ENCODE data around the gene TRIOBP. TPM values are rescaled to one million over a fixed set of nuclear protein-coding genes. Genes with fewer than 3 reads are reported as not detected.

The TRIOBP gene
- total and polyA plus RNA-seq, 3 experiments from 2014 or later = 13.6 to 26.7 (median 26.1) TPM

GRCh38 chr22:37677493-37677974 lies 19.3 kb upstream of the TRIOBP start:
- Mint-ChIP-seq H3K27me3 (no peaks in the 10 kb centered on the region), H3K4me3 (peak overlapping the region; percentile 85 to 97 (median 89)), H3K4me1 (peaks cover 39 to 63% (median 39%) of the 10 kb centered on the region in 3 donors), H3K9me3 (no peaks in the 10 kb centered on the region), H3K36me3 (peaks cover 0 to 16% (median 4%) of the 10 kb centered on the region in 3 donors), H3K27ac (peak overlapping the region; percentile 93 to 100 (median 99))
- no peak for DNase-seq
- ChIA-PET CTCF (interaction anchor here (0.6 to 16.7 kb wide), 6 partner anchors 9 to 70 kb away, joined by 3 to 375 read pairs (median 22); partner anchors contain the start of genes GGA1, NOL12, PDXP and SH3BP1), POLR2A (interaction anchor here (0.6 to 4.7 kb wide), 11 partner anchors 8 to 901 kb away, joined by 3 to 59 read pairs (median 5); partner anchors contain the start of genes GGA1, IFT27, NOL12 and PDXP)
- H3K27me3 ChIP-seq (ENCODE audit: insufficient read depth, low read length, poor library complexity, severe bottlenecking) = no peaks in the 10 kb centered on the region
- H3K27ac ChIP-seq (ENCODE audit: low read depth, low read length) = peak overlapping the region; percentile 83
- H3K9me3 ChIP-seq (ENCODE audit: low read length) = no peaks in the 10 kb centered on the region
- H3K36me3 ChIP-seq (ENCODE audit: insufficient read depth, low read length) = no peaks in the 10 kb centered on the region
- peaks cover 38% of the 10 kb centered on the region for H3K4me1 ChIP-seq (ENCODE audit: insufficient read depth, low read length)
- peak overlapping the region; percentile 68 for H3K4me3 ChIP-seq (ENCODE audit: low read length)

GRCh38 chr22:37678372-37678771 lies 18.5 kb upstream of the TRIOBP start:
- peak overlapping the region in 6 of 8 donors; percentile 82 to 99 (median 96) for H3K27ac Mint-ChIP-seq
- no peak overlapping the region for H3K27ac ChIP-seq (ENCODE audit: low read depth, low read length)

GRCh38 chr22:37679670-37680069 lies 17.2 kb upstream of the TRIOBP start:
- no peaks in the 10 kb centered on the region for H3K9me3 Mint-ChIP-seq
- Histone ChIP-seq H3K4me1 (ENCODE audit: insufficient read depth, low read length) (peaks cover 26% of the 10 kb centered on the region), H3K9me3 (ENCODE audit: low read length) (no peaks in the 10 kb centered on the region), H3K4me3 (ENCODE audit: low read length) (no peak overlapping the region), H3K36me3 (ENCODE audit: insufficient read depth, low read length) (no peaks in the 10 kb centered on the region), H3K27me3 (ENCODE audit: insufficient read depth, low read length, poor library complexity, severe bottlenecking) (no peaks in the 10 kb centered on the region), H3K27ac (ENCODE audit: low read depth, low read length) (no peak overlapping the region)
- peaks cover 0 to 16% (median 4%) of the 10 kb centered on the region in 3 donors for H3K36me3 Mint-ChIP-seq
- CTCF ChIA-PET = interaction anchor here (0.7 to 16.7 kb wide), 7 partner anchors 8 to 72 kb away, joined by 3 to 375 read pairs (median 38); partner anchors contain the start of genes GGA1, PDXP and SH3BP1
- peaks cover 28 to 43% (median 31%) of the 10 kb centered on the region in 3 donors for H3K4me1 Mint-ChIP-seq
- no peaks in the 10 kb centered on the region for H3K27me3 Mint-ChIP-seq
- DNase-seq = no peak
- POLR2A ChIA-PET = interaction anchor here (1.2 kb wide), 1 partner anchor 21 kb away, joined by 3 read pairs; the partner anchor contains the start of gene PDXP
- peak overlapping the region in 5 of 8 donors; percentile 43 to 80 (median 44) for H3K27ac Mint-ChIP-seq
- peak overlapping the region in 2 of 7 donors; percentile 41 to 68 for H3K4me3 Mint-ChIP-seq

More at GRCh38 chr22:37678372-37678771, 18.5 kb upstream of the TRIOBP start:
- no peak for DNase-seq
- Mint-ChIP-seq H3K27me3 (no peaks in the 10 kb centered on the region), H3K4me1 (peaks cover 37 to 54% (median 38%) of the 10 kb centered on the region in 3 donors), H3K4me3 (no peak overlapping the region), H3K36me3 (peaks cover 0 to 16% (median 4%) of the 10 kb centered on the region in 3 donors), H3K9me3 (no peaks in the 10 kb centered on the region)
- H3K27me3 ChIP-seq (ENCODE audit: insufficient read depth, low read length, poor library complexity, severe bottlenecking) = no peaks in the 10 kb centered on the region
- peaks cover 31% of the 10 kb centered on the region for H3K4me1 ChIP-seq (ENCODE audit: insufficient read depth, low read length)
- no peaks in the 10 kb centered on the region for H3K9me3 ChIP-seq (ENCODE audit: low read length)
- ChIA-PET POLR2A (interaction anchor here (1.6 to 4.7 kb wide), 4 partner anchors 20 to 53 kb away, joined by 5 to 59 read pairs (median 8); partner anchors contain the start of gene PDXP), CTCF (interaction anchor here (5.6 to 16.7 kb wide), 4 partner anchors 16 to 70 kb away, joined by 38 to 375 read pairs (median 68); partner anchors contain the start of genes GGA1, PDXP and SH3BP1)
- no peak overlapping the region for H3K4me3 ChIP-seq (ENCODE audit: low read length)
- no peaks in the 10 kb centered on the region for H3K36me3 ChIP-seq (ENCODE audit: insufficient read depth, low read length)

GRCh38 chr22:37680191-37680851 lies 16.5 kb upstream of the TRIOBP start:
- POLR2A ChIA-PET = interaction anchor here (1.2 to 1.9 kb wide), 2 partner anchors 22 to 37 kb away, joined by 3 to 10 read pairs; partner anchors contain the start of gene PDXP

GRCh38 chr22:37681001-37681424 lies 15.8 kb upstream of the TRIOBP start:
- peaks cover 0 to 17% (median 4%) of the 10 kb centered on the region in 3 donors for H3K36me3 Mint-ChIP-seq
- Histone ChIP-seq H3K4me3 (ENCODE audit: low read length) (no peak overlapping the region), H3K36me3 (ENCODE audit: insufficient read depth, low read length) (no peaks in the 10 kb centered on the region), H3K9me3 (ENCODE audit: low read length) (no peaks in the 10 kb centered on the region), H3K4me1 (ENCODE audit: insufficient read depth, low read length) (peaks cover 18% of the 10 kb centered on the region), H3K27me3 (ENCODE audit: insufficient read depth, low read length, poor library complexity, severe bottlenecking) (no peaks in the 10 kb centered on the region), H3K27ac (ENCODE audit: low read depth, low read length) (no peak overlapping the region)
- H3K27ac Mint-ChIP-seq = peak overlapping the region in 2 of 8 donors; percentile 66 to 68
- POLR2A ChIA-PET = interaction anchor here (0.6 to 1.9 kb wide), 3 partner anchors 23 to 72 kb away, joined by 3 to 10 read pairs (median 10); partner anchors contain the start of genes GGA1 and PDXP
- no peaks in the 10 kb centered on the region for H3K9me3 Mint-ChIP-seq
- peak overlapping the region in 1 of 7 donors; percentile 73 for H3K4me3 Mint-ChIP-seq
- peaks cover 0 to 1% of the 10 kb centered on the region in 2 donors for H3K27me3 Mint-ChIP-seq
- DNase-seq = no peak
- CTCF ChIA-PET = interaction anchor here (0.8 to 16.7 kb wide), 18 partner anchors 10 to 182 kb away, joined by 3 to 375 read pairs (median 7); partner anchors contain the start of genes GGA1, PDXP and SH3BP1
- H3K4me1 Mint-ChIP-seq = peaks cover 22 to 36% (median 32%) of the 10 kb centered on the region in 3 donors

More at GRCh38 chr22:37680191-37680851, 16.5 kb upstream of the TRIOBP start:
- Mint-ChIP-seq H3K4me1 (peaks cover 27 to 36% (median 29%) of the 10 kb centered on the region in 3 donors), H3K9me3 (no peaks in the 10 kb centered on the region), H3K4me3 (peak overlapping the region in 2 of 7 donors; percentile 34 to 68), H3K27ac (peak overlapping the region in 3 of 8 donors; percentile 44 to 66 (median 57)), H3K27me3 (no peaks in the 10 kb centered on the region), H3K36me3 (peaks cover 0 to 16% (median 4%) of the 10 kb centered on the region in 3 donors)
- CTCF ChIA-PET = interaction anchor here (1.0 to 16.7 kb wide), 10 partner anchors 11 to 141 kb away, joined by 4 to 375 read pairs (median 24); partner anchors contain the start of genes GGA1, PDXP and SH3BP1
- H3K27me3 ChIP-seq (ENCODE audit: insufficient read depth, low read length, poor library complexity, severe bottlenecking) = no peaks in the 10 kb centered on the region
- H3K4me1 ChIP-seq (ENCODE audit: insufficient read depth, low read length) = peaks cover 20% of the 10 kb centered on the region
- no peaks in the 10 kb centered on the region for H3K9me3 ChIP-seq (ENCODE audit: low read length)
- H3K27ac ChIP-seq (ENCODE audit: low read depth, low read length) = no peak overlapping the region
- no peaks in the 10 kb centered on the region for H3K36me3 ChIP-seq (ENCODE audit: insufficient read depth, low read length)
- no peak overlapping the region for H3K4me3 ChIP-seq (ENCODE audit: low read length)
- DNase-seq = no peak

GRCh38 chr22:37681556-37682049 lies 15.2 kb upstream of the TRIOBP start:
- ChIA-PET POLR2A (interaction anchor here (0.6 to 1.9 kb wide), 4 partner anchors 23 to 72 kb away, joined by 3 to 10 read pairs (median 6); partner anchors contain the start of genes GGA1 and PDXP), CTCF (interaction anchor here (0.8 to 16.7 kb wide), 20 partner anchors 11 to 182 kb away, joined by 3 to 375 read pairs (median 6); partner anchors contain the start of genes GGA1, PDXP and SH3BP1)
- H3K27ac ChIP-seq (ENCODE audit: low read depth, low read length) = no peak overlapping the region
- no peaks in the 10 kb centered on the region for H3K9me3 ChIP-seq (ENCODE audit: low read length)
- no peaks in the 10 kb centered on the region for H3K27me3 ChIP-seq (ENCODE audit: insufficient read depth, low read length, poor library complexity, severe bottlenecking)
- no peaks in the 10 kb centered on the region for H3K36me3 ChIP-seq (ENCODE audit: insufficient read depth, low read length)
- Mint-ChIP-seq H3K4me3 (peak overlapping the region in 3 of 7 donors; percentile 7 to 73 (median 15)), H3K4me1 (peaks cover 22 to 38% (median 35%) of the 10 kb centered on the region in 3 donors), H3K36me3 (peaks cover 0 to 19% (median 4%) of the 10 kb centered on the region in 3 donors), H3K9me3 (no peaks in the 10 kb centered on the region), H3K27ac (peak overlapping the region; percentile 3 to 83 (median 54)), H3K27me3 (peaks cover 0 to 1% of the 10 kb centered on the region in 2 donors)
- H3K4me3 ChIP-seq (ENCODE audit: low read length) = no peak overlapping the region
- peak; percentile 47 to 81 (median 66) for DNase-seq
- H3K4me1 ChIP-seq (ENCODE audit: insufficient read depth, low read length) = peaks cover 19% of the 10 kb centered on the region

Data from CD8-positive, alpha-beta memory T cell (primary cell).